OCI-LY1 (cell line): Measurements from ENCODE around the gene TDRD12.
"Not testable (repeated sequence)": the region's sequence is repeated elsewhere in the genome, so short reads cannot be mapped to it uniquely, and the experiment has no call there.

Experiments used
- H2AFZ ChIP-seq: fragments of 200-600 bp; sonication (generic), shearing (Covaris generic); 2 replicates; pipeline ENCODE4 v1.6.0; 2014; ENCODE audit warnings: antibody characterized with exemption, mild to moderate bottlenecking, low read length
- H3F3A ChIP-seq: fragments of 200-600 bp; sonication (generic), shearing (Covaris generic); 2 replicates; pipeline ENCODE4 v1.6.0; 2014; ENCODE audit warnings: mild to moderate bottlenecking, antibody characterized with exemption, low read length, moderate library complexity; ENCODE audit not compliant: insufficient read depth
- H3K27ac ChIP-seq: fragments of 200-600 bp; sonication (generic); 2 replicates; pipeline ENCODE4 v1.5.1; 2014; ENCODE audit warnings: low read length, mixed run types, mild to moderate bottlenecking, low read depth; ENCODE audit not compliant: poor library complexity, severe bottlenecking
- H3K27me3 ChIP-seq: fragments of 200-600 bp; sonication (generic); 2 replicates; pipeline ENCODE4 v1.6.0; 2014; ENCODE audit warnings: antibody characterized with exemption, mild to moderate bottlenecking, low read length, moderate library complexity; ENCODE audit not compliant: insufficient read depth
- H3K36me3 ChIP-seq: fragments of 200-600 bp; sonication (generic); 2 replicates; pipeline ENCODE4 v1.6.1; 2014; ENCODE audit warnings: mild to moderate bottlenecking, antibody characterized with exemption, low read length, moderate library complexity, mixed read lengths; ENCODE audit not compliant: insufficient read depth
- H3K4me1 ChIP-seq: fragments of 200-600 bp; sonication (generic); 2 replicates; pipeline ENCODE4 v1.5.1; 2014; ENCODE audit warnings: mild to moderate bottlenecking, low read length, moderate library complexity; ENCODE audit not compliant: insufficient read depth, severe bottlenecking
- H3K4me2 ChIP-seq: fragments of 200-600 bp; sonication (generic), shearing (Covaris generic); 2 replicates; pipeline ENCODE4 v1.6.1; 2014; ENCODE audit warnings: low read length
- H3K4me3 ChIP-seq: fragments of 200-600 bp; sonication (generic); 2 replicates; pipeline ENCODE4 v1.5.1; 2014; ENCODE audit warnings: low read length, low read depth, mild to moderate bottlenecking, mixed read lengths; ENCODE audit not compliant: poor library complexity, severe bottlenecking
- H3K79me2 ChIP-seq: fragments of 200-600 bp; shearing (Covaris generic); 2 replicates; pipeline ENCODE4 v1.6.1; 2016; ENCODE audit warnings: mixed run types, low read length, mixed read lengths; ENCODE audit not compliant: insufficient read depth
- H3K9ac ChIP-seq: fragments of 200-600 bp; sonication (generic), shearing (Covaris generic); 2 replicates; pipeline ENCODE4 v1.6.1; 2014; ENCODE audit warnings: mild to moderate bottlenecking, low read length, mixed read lengths
- H3K9me2 ChIP-seq: fragments of 200-600 bp; sonication (generic), shearing (Covaris generic); 2 replicates; pipeline ENCODE4 v1.6.1; 2014; ENCODE audit warnings: low read depth, mild to moderate bottlenecking, low read length, mixed read lengths
- H3K9me3 ChIP-seq: fragments of 200-600 bp; shearing (Covaris generic); 2 replicates; pipeline ENCODE4 v1.6.1; 2014; ENCODE audit warnings: low read length, mixed read lengths
- H4K20me1 ChIP-seq: fragments of 200-600 bp; sonication (generic), shearing (Covaris generic); 2 replicates; pipeline ENCODE4 v1.6.0; 2016; ENCODE audit warnings: mild to moderate bottlenecking, low read length; ENCODE audit not compliant: insufficient read depth
- CTCF ChIP-seq: fragments of 200-600 bp; sonication (generic), shearing (Covaris generic); IDR thresholded peaks from 2 replicates; pipeline ENCODE4 v1.5.1; 2017; ENCODE audit warnings: mild to moderate bottlenecking, antibody characterized with exemption, low read length, moderate library complexity, mixed read lengths
- EZH2 ChIP-seq: fragments of 200-600 bp; sonication (generic), shearing (Covaris generic); IDR thresholded peaks from 2 replicates; pipeline ENCODE4 v1.8.0; 2017; ENCODE audit warnings: borderline replicate concordance, mixed run types, mild to moderate bottlenecking, antibody characterized with exemption, low read length, moderate library complexity, mixed read lengths

The TDRD12 gene

GRCh38 chr19:32829345-32829896 is 109.9 kb downstream of the TDRD12 start:
- no peak overlapping the region for H3K27ac ChIP-seq
- H3K9me2 ChIP-seq, result no peaks in the 10 kb centered on the region
- no peaks in the 10 kb centered on the region for H3K9me3 ChIP-seq
- H4K20me1 ChIP-seq, result no peaks in the 10 kb centered on the region
- H3K4me3 ChIP-seq, result no peak overlapping the region
- no peak overlapping the region for H2AFZ ChIP-seq
- peaks cover 9% of the 10 kb centered on the region; the same call in 1 of the 2 replicates for H3K27me3 ChIP-seq
- no peaks in the 10 kb centered on the region for H3K36me3 ChIP-seq
- H3K79me2 ChIP-seq, result no peaks in the 10 kb centered on the region
- TF ChIP-seq EZH2 (no peak), CTCF (no peak)
- H3K4me1 ChIP-seq, result no peaks in the 10 kb centered on the region
- H3K9ac ChIP-seq, result no peak overlapping the region
- no peaks in the 10 kb centered on the region for H3F3A ChIP-seq
- no peak overlapping the region for H3K4me2 ChIP-seq

GRCh38 chr19:32830231-32831014 is 110.9 kb downstream of the TDRD12 start:
- H2AFZ ChIP-seq, result no peak overlapping the region
- H3K9me2 ChIP-seq, result no peaks in the 10 kb centered on the region
- H3K9ac ChIP-seq, result no peak overlapping the region

GRCh38 chr19:32831611-32832010 is 112.0 kb downstream of the TDRD12 start:
- Histone ChIP-seq H3K4me3 (no peak overlapping the region), H2AFZ (no peak overlapping the region), H3K9ac (no peak overlapping the region), H3K79me2 (no peaks in the 10 kb centered on the region), H3K9me3 (no peaks in the 10 kb centered on the region), H3K4me2 (no peak overlapping the region), H3K9me2 (no peaks in the 10 kb centered on the region), H3K27ac (no peak overlapping the region), H3K4me1 (no peaks in the 10 kb centered on the region), H3F3A (no peaks in the 10 kb centered on the region), H3K27me3 (peaks cover 5% of the 10 kb centered on the region), H4K20me1 (no peaks in the 10 kb centered on the region), H3K36me3 (no peaks in the 10 kb centered on the region)
- TF ChIP-seq EZH2 (no peak), CTCF (no peak)

More at GRCh38 chr19:32830231-32831014, 110.9 kb downstream of the TDRD12 start:
- Histone ChIP-seq H3F3A (no peaks in the 10 kb centered on the region), H3K79me2 (no peaks in the 10 kb centered on the region), H3K4me2 (no peak overlapping the region), H4K20me1 (no peaks in the 10 kb centered on the region), H3K27me3 (peaks cover 9% of the 10 kb centered on the region; the same call in 1 of the 2 replicates), H3K27ac (no peak overlapping the region), H3K4me1 (no peaks in the 10 kb centered on the region), H3K9me3 (no peaks in the 10 kb centered on the region), H3K36me3 (no peaks in the 10 kb centered on the region), H3K4me3 (no peak overlapping the region)
- no peak for TF ChIP-seq EZH2
- no peak for TF ChIP-seq CTCF

- H3K36me3 ChIP-seq, H2AFZ ChIP-seq, H3F3A ChIP-seq, H3K9me3 ChIP-seq, H3K4me1 ChIP-seq, H3K9ac ChIP-seq, H3K27ac ChIP-seq, H3K79me2 ChIP-seq, H3K4me3 ChIP-seq, H3K9me2 ChIP-seq, H4K20me1 ChIP-seq, H3K4me2 ChIP-seq, H3K27me3 ChIP-seq: not testable (repeated sequence)
Measured at GRCh38 chr19:32832094-32832493, 112.5 kb downstream of the TDRD12 start.

- H3K9me2 ChIP-seq, H3K4me1 ChIP-seq, H3K9ac ChIP-seq, H3K9me3 ChIP-seq, H3K79me2 ChIP-seq, H3K36me3 ChIP-seq, H3K4me3 ChIP-seq, H3K27me3 ChIP-seq, H2AFZ ChIP-seq, H4K20me1 ChIP-seq, H3K4me2 ChIP-seq, H3F3A ChIP-seq, H3K27ac ChIP-seq: not testable (repeated sequence)
Measured at GRCh38 chr19:32832825-32833224, 113.3 kb downstream of the TDRD12 start.
